Neural cell (in vitro differentiated cells): ENCODE measurements around the gene SH3RF3.

Experiments
- EP300 ChIP-seq: fragments of 450-650 bp; conservative IDR thresholded peaks from 2 replicates; pipeline ENCODE4 v1.6.1; 2014; ENCODE audit warnings: antibody characterized with exemption, mild to moderate bottlenecking, moderate library complexity; ENCODE audit not compliant: poor library complexity, severe bottlenecking
- EZH2 ChIP-seq: fragments of 200-600, 300-800 bp; shearing (Covaris generic), sonication (generic); IDR thresholded peaks from 2 replicates; pipeline ENCODE4 v1.6.1; 2014; ENCODE audit warnings: antibody characterized with exemption, low read length, borderline replicate concordance, mild to moderate bottlenecking; ENCODE audit not compliant: insufficient read depth, poor library complexity, severe bottlenecking
- MXI1 ChIP-seq: fragments of 450-650 bp; conservative IDR thresholded peaks from 2 replicates; pipeline ENCODE4 v1.6.1; 2014; ENCODE audit warnings: antibody characterized with exemption, mild to moderate bottlenecking; ENCODE audit not compliant: poor library complexity, severe bottlenecking
- POLR2AphosphoS5 ChIP-seq: IDR thresholded peaks from 2 replicates; pipeline ENCODE4 v1.6.1; 2012
- RAD21 ChIP-seq: fragments of 450-650 bp; conservative IDR thresholded peaks from 2 replicates; pipeline ENCODE4 v1.6.1; 2014; ENCODE audit warnings: antibody characterized with exemption, mild to moderate bottlenecking, moderate library complexity
- SMC3 ChIP-seq: fragments of 450-650 bp; conservative IDR thresholded peaks from 2 replicates; pipeline ENCODE4 v1.6.1; 2014; ENCODE audit warnings: antibody characterized with exemption, mild to moderate bottlenecking, moderate library complexity; ENCODE audit not compliant: poor library complexity
- TAF1 ChIP-seq: IDR thresholded peaks from 2 replicates; pipeline ENCODE4 v1.6.1; 2012; ENCODE audit warnings: low read depth
- TF ChIP-seq, protein P1 (sequence below): fragments of 450-650 bp; IDR thresholded peaks from 2 replicates; pipeline ENCODE4 v1.5.1; 2014; ENCODE audit warnings: antibody characterized with exemption, mild to moderate bottlenecking, moderate library complexity; ENCODE audit not compliant: poor library complexity, severe bottlenecking
- TF ChIP-seq, protein P2 (sequence below): IDR thresholded peaks from 2 replicates; pipeline ENCODE4 v1.6.1; 2012; ENCODE audit warnings: borderline replicate concordance

- TF ChIP-seq, protein P1, sequence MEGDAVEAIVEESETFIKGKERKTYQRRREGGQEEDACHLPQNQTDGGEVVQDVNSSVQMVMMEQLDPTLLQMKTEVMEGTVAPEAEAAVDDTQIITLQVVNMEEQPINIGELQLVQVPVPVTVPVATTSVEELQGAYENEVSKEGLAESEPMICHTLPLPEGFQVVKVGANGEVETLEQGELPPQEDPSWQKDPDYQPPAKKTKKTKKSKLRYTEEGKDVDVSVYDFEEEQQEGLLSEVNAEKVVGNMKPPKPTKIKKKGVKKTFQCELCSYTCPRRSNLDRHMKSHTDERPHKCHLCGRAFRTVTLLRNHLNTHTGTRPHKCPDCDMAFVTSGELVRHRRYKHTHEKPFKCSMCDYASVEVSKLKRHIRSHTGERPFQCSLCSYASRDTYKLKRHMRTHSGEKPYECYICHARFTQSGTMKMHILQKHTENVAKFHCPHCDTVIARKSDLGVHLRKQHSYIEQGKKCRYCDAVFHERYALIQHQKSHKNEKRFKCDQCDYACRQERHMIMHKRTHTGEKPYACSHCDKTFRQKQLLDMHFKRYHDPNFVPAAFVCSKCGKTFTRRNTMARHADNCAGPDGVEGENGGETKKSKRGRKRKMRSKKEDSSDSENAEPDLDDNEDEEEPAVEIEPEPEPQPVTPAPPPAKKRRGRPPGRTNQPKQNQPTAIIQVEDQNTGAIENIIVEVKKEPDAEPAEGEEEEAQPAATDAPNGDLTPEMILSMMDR, result no peak
- no peak for TF ChIP-seq POLR2AphosphoS5
- no peak for TF ChIP-seq RAD21
- TF ChIP-seq, protein P2, sequence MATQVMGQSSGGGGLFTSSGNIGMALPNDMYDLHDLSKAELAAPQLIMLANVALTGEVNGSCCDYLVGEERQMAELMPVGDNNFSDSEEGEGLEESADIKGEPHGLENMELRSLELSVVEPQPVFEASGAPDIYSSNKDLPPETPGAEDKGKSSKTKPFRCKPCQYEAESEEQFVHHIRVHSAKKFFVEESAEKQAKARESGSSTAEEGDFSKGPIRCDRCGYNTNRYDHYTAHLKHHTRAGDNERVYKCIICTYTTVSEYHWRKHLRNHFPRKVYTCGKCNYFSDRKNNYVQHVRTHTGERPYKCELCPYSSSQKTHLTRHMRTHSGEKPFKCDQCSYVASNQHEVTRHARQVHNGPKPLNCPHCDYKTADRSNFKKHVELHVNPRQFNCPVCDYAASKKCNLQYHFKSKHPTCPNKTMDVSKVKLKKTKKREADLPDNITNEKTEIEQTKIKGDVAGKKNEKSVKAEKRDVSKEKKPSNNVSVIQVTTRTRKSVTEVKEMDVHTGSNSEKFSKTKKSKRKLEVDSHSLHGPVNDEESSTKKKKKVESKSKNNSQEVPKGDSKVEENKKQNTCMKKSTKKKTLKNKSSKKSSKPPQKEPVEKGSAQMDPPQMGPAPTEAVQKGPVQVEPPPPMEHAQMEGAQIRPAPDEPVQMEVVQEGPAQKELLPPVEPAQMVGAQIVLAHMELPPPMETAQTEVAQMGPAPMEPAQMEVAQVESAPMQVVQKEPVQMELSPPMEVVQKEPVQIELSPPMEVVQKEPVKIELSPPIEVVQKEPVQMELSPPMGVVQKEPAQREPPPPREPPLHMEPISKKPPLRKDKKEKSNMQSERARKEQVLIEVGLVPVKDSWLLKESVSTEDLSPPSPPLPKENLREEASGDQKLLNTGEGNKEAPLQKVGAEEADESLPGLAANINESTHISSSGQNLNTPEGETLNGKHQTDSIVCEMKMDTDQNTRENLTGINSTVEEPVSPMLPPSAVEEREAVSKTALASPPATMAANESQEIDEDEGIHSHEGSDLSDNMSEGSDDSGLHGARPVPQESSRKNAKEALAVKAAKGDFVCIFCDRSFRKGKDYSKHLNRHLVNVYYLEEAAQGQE, result no peak
- TF ChIP-seq TAF1, result no peak
- TF ChIP-seq MXI1, result no peak
- no peak for TF ChIP-seq EP300
- no peak for TF ChIP-seq EZH2
- no peak for TF ChIP-seq SMC3
Observed at GRCh38 chr2:109451671-109452070, 322.7 kb downstream of the SH3RF3 start.
